GM19099 (cell line): ENCODE data around the gene TLE4.

Experiments
- POLR2A ChIP-seq: IDR thresholded peaks from 3 replicates; pipeline ENCODE4 v1.6.1; 2011; ENCODE audit warnings: low read depth; ENCODE audit not compliant: insufficient read length; ENCODE audit errors: extremely low read depth

TLE4 gene

GRCh38 chr9:79633558-79633957 lies 61.8 kb downstream of the TLE4 start:
- TF ChIP-seq POLR2A: no peak

GRCh38 chr9:79637177-79637925 lies 65.6 kb downstream of the TLE4 start:
- TF ChIP-seq POLR2A: no peak

DNA sequence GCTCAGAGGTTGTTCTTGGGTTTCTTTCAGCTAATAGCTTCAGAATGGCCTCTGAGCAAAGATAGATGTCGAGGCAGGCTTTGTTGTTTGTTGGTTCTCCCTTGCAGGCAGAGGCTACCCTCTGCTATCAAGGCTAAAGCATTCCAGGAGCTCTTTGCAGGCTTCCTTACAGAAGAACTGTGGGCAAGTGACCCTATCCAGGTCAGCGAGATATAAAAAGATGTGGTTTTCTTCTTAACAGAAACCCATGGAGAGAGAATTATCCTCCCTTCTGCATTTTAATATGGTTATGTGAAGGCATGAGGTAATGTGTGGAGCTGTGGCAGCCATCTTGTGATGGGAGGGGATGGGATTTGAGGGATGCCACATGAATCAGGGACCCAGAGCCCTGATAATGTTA lies 67.0 kb downstream of the TLE4 start:
- no peak for TF ChIP-seq POLR2A

- TF ChIP-seq POLR2A: no peak
Measured at GRCh38 chr9:79639354-79639753, 67.6 kb downstream of the TLE4 start.

- TF ChIP-seq POLR2A: no peak
Measured at GRCh38 chr9:79641070-79641469, 69.3 kb downstream of the TLE4 start.

GRCh38 chr9:79642671-79643070 lies 70.9 kb downstream of the TLE4 start:
- no peak for TF ChIP-seq POLR2A

- TF ChIP-seq POLR2A: no peak
Measured at GRCh38 chr9:79644048-79644447, 72.3 kb downstream of the TLE4 start.

- TF ChIP-seq POLR2A: no peak
Measured at GRCh38 chr9:79644601-79645000, 72.8 kb downstream of the TLE4 start.

- no peak for TF ChIP-seq POLR2A
Measured at GRCh38 chr9:79645110-79645509, 73.3 kb downstream of the TLE4 start.

- no peak for TF ChIP-seq POLR2A
Measured at GRCh38 chr9:79646096-79646495, 74.3 kb downstream of the TLE4 start.

DNA sequence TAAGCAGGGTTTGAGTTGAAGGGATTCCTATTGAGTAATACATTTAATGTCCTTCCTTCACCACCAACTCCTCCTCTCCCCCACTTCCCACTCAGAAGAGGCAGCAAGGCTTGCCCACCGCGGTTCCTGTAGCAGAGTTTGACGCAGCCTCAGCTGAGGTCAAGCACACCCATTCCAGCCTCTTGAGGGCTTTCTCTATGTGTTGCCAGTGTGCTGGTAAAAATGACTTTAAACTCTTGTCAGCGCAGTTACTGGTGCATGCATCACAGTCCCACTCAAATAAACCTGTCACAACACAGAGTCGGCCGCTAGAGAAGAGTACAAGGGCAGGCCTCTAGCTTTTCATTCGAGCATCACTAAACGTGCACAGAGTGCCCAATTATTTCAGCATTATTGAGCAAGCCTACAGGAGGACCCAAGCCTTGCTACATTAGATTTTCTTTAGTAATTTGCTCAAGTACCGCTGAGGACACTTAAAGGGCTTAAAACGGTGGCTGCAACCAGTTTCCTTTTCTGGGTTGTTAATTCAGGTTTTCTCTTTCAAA lies 79.6 kb downstream of the TLE4 start:
- TF ChIP-seq POLR2A: no peak

DNA sequence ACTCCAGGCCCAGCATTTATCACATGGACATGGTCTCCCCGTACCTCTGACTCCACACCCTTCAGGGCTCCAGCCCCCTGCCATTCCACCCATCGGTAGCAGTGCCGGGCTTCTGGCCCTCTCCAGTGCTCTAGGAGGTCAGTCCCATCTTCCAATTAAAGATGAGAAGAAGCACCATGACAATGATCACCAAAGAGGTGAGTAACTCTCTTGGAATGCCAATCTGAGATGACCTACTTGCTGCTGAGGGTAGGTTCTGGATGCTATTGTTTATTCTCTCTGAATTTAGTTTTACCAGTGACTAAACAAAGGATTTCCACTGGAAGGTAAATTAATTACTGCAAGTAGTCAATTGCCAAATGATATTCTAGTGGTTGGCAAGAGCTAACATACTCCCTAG lies 80.8 kb downstream of the TLE4 start:
- no peak for TF ChIP-seq POLR2A

GRCh38 chr9:79655551-79655950 lies 83.8 kb downstream of the TLE4 start:
- no peak for TF ChIP-seq POLR2A

GRCh38 chr9:79656169-79656568 lies 84.4 kb downstream of the TLE4 start:
- TF ChIP-seq POLR2A: no peak

GRCh38 chr9:79657891-79658290 lies 86.1 kb downstream of the TLE4 start:
- no peak for TF ChIP-seq POLR2A

- TF ChIP-seq POLR2A: no peak
Measured at GRCh38 chr9:79658926-79659325, 87.2 kb downstream of the TLE4 start.

- no peak for TF ChIP-seq POLR2A
Measured at GRCh38 chr9:79660615-79661014, 88.8 kb downstream of the TLE4 start.
